ENCODE results near the gene KCNK6. TPM values are rescaled to one million over a fixed set of nuclear protein-coding genes. Genes with fewer than 3 reads are reported as not detected.

The KCNK6 gene
- total RNA-seq, 1 experiment from 2014 or later, result 6.5 TPM

- Mint-ChIP-seq H3K36me3 (ENCODE audit: insufficient read depth in 1 of 3, low read depth in 3 of 3) (no peaks in the 10 kb centered on the region), H3K27ac (0 out of 7 replicates have a peak overlapping the region, but pooled peaks of 1 of the 3 experiments have one; percentile 35), H3K27me3 (ENCODE audit: low read depth) (peaks cover 28% of the 10 kb centered on the region), H3K9me3 (no peaks in the 10 kb centered on the region), H3K4me3 (peak overlapping the region in 1 of 2 experiments; percentile 6; a peak in 1 of 5 replicates), H3K4me1 (peaks cover 0 to 5% of the 10 kb centered on the region in 2 experiments; a peak in 1 of 4 replicates)
- DNase-seq, result no peak
- no peak overlapping the region for H3K18ac ChIP-seq (ENCODE audit: insufficient read length, low read depth, low read length)
- no peak overlapping the region for H4K5ac ChIP-seq (ENCODE audit: insufficient read length, low read depth, low read length)
- WGBS (ENCODE audit: extremely low coverage, insufficient read length, low lambda C conversion rate), result no CpG with 5 or more reads among the region's 3 CpGs
- no peaks in the 10 kb centered on the region for H3K23me2 ChIP-seq (ENCODE audit: insufficient read length, low read depth, low read length, poor library complexity, severe bottlenecking)
- H3K23ac ChIP-seq (ENCODE audit: insufficient read length, low read depth, low read length), result no peak overlapping the region
- no peak overlapping the region for H3K14ac ChIP-seq (ENCODE audit: insufficient read depth, low read length)
- no peak overlapping the region for H2AK5ac ChIP-seq (ENCODE audit: insufficient read length, low read length)
- H3K79me2 ChIP-seq (ENCODE audit: insufficient read depth, low read length), result no peaks in the 10 kb centered on the region
- no peak overlapping the region for H3K9ac ChIP-seq (ENCODE audit: extremely low read depth, insufficient read length, low read length)
- H3T11ph ChIP-seq (ENCODE audit: low read length), result no peak overlapping the region
- no peaks in the 10 kb centered on the region for H4K20me1 ChIP-seq (ENCODE audit: control insufficient read depth, insufficient read depth, insufficient read length)
- H3K9me3 ChIP-seq (ENCODE audit: control insufficient read depth, low read depth, low read length), result no peaks in the 10 kb centered on the region
- H4K8ac ChIP-seq (replicated peaks; ENCODE audit: insufficient read length, low read depth, low read length), result no peak overlapping the region
- TF ChIP-seq CTCF (conservative IDR thresholded peaks at IDR 0.05), result no peak
- no peak overlapping the region for H2BK15ac ChIP-seq (ENCODE audit: low read depth, low read length)
- no peak overlapping the region for H2AFZ ChIP-seq (ENCODE audit: low read length)
- H4K91ac ChIP-seq (ENCODE audit: insufficient read length, low read depth, low read length), result no peak overlapping the region
- no peaks in the 10 kb centered on the region for H3K79me1 ChIP-seq (ENCODE audit: insufficient read depth, low read depth, low read length, poor library complexity, severe bottlenecking)
- H3K27ac ChIP-seq (ENCODE audit: insufficient read length, low read depth, low read length), result no peak overlapping the region
- no peak overlapping the region for H3K4me2 ChIP-seq (ENCODE audit: insufficient read depth, insufficient read length, low read length)
- H2BK120ac ChIP-seq (ENCODE audit: low read depth, low read length, poor library complexity, severe bottlenecking), result no peak overlapping the region
- no peak overlapping the region for H3K56ac ChIP-seq (ENCODE audit: insufficient read length, low read depth, low read length)
- no peaks in the 10 kb centered on the region for H3K27me3 ChIP-seq (ENCODE audit: insufficient read depth, low read length)
- no peak overlapping the region for H2BK5ac ChIP-seq (ENCODE audit: insufficient read length, low read length)
- H3K4me1 ChIP-seq (ENCODE audit: insufficient read depth, low read length), result no peaks in the 10 kb centered on the region
- no peak overlapping the region for H2BK12ac ChIP-seq (ENCODE audit: insufficient read length, low read depth, low read length)
- H3K4ac ChIP-seq (ENCODE audit: low read depth, low read length), result no peak overlapping the region
- no peak overlapping the region for H2BK20ac ChIP-seq (ENCODE audit: low read depth, low read length, poor library complexity, severe bottlenecking)
Observed at GRCh38 chr19:38350883-38351282, 31.2 kb downstream of the KCNK6 start.

All from H9 (cell line).